Activated T-cell treated with anti-CD3 and anti-CD28 coated beads for 48 hours (primary cell): ENCODE measurements around the gene FGD3.

Source experiments
- DNase-seq: peaks from one replicate; pipeline ENCODE4 v3.0.0-alpha.2; 2020; ENCODE audit warnings: low read depth

FGD3 gene

GRCh38 chr9:92954049-92954861 lies 6.9 kb downstream of the FGD3 start:
- DNase-seq, result peak; percentile 68

- no peak for DNase-seq
Observed at GRCh38 chr9:92954886-92955285, 7.6 kb downstream of the FGD3 start.

GRCh38 chr9:92960561-92961290 lies 13.4 kb downstream of the FGD3 start:
- DNase-seq, result no peak

GRCh38 chr9:92961627-92962302 lies 14.4 kb downstream of the FGD3 start:
- peak; percentile 44 for DNase-seq

GRCh38 chr9:92962303-92962649 lies 15.0 kb downstream of the FGD3 start:
- no peak for DNase-seq

- no peak for DNase-seq
Observed at GRCh38 chr9:92962846-92963245, 15.5 kb downstream of the FGD3 start.

- peak; percentile 50 for DNase-seq
Observed at GRCh38 chr9:92963831-92964606, 16.7 kb downstream of the FGD3 start.

GRCh38 chr9:92964607-92965060 lies 17.3 kb downstream of the FGD3 start:
- no peak for DNase-seq

GRCh38 chr9:92965061-92965758 lies 17.9 kb downstream of the FGD3 start:
- DNase-seq, result no peak

GRCh38 chr9:92965759-92966517 lies 18.6 kb downstream of the FGD3 start:
- no peak for DNase-seq

- no peak for DNase-seq
Observed at GRCh38 chr9:92966518-92966800, 19.1 kb downstream of the FGD3 start.

- DNase-seq, result no peak
Observed at GRCh38 chr9:92968081-92968480, 20.8 kb downstream of the FGD3 start.

GRCh38 chr9:92969516-92970466 lies 22.5 kb downstream of the FGD3 start:
- no peak for DNase-seq

GRCh38 chr9:92970467-92970923 lies 23.2 kb downstream of the FGD3 start:
- DNase-seq, result no peak

GRCh38 chr9:92971121-92971520 lies 23.8 kb downstream of the FGD3 start:
- DNase-seq, result no peak

- DNase-seq, result no peak
Observed at GRCh38 chr9:92971776-92972175, 24.5 kb downstream of the FGD3 start.

GRCh38 chr9:92973700-92974099 lies 26.4 kb downstream of the FGD3 start:
- DNase-seq, result no peak

- DNase-seq, result no peak
Observed at GRCh38 chr9:92974161-92974661, 26.9 kb downstream of the FGD3 start.
